ENCODE results near the gene PRICKLE2.

DNA sequence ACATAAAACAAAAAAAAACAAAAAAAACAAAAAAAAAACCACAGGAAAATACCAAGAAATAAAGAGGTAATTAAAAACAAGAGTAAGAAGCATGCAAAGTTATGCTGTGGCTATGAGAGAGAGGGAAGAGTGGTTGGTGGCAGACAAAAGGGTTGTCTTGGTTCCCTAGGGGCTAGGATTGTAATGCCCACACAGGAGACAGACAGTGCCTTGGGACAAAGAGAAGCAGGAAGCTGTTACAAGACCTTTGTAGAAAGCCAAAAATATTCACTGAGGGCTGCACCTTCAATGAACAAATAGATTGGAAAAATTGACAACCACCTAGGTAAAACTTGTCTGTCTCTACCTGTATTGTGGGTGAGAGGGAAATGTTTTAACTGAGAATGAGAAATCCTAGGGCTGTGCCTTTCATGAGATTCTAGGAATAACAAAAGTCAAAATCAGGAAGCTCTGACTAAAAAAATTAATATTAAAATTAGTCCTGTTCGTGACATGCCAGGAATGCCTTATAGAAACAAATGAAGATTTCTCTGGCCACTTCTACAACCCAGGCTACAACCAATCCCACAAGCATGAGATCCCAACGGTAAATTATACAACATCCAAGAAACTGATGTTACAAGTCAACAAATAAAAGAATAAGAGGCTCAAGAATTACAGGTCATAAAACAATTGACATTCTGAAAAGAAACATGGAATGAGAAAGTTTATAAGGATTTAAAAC lies 45.0 kb upstream of the PRICKLE2 start:
- TF ChIP-seq, protein P1, sequence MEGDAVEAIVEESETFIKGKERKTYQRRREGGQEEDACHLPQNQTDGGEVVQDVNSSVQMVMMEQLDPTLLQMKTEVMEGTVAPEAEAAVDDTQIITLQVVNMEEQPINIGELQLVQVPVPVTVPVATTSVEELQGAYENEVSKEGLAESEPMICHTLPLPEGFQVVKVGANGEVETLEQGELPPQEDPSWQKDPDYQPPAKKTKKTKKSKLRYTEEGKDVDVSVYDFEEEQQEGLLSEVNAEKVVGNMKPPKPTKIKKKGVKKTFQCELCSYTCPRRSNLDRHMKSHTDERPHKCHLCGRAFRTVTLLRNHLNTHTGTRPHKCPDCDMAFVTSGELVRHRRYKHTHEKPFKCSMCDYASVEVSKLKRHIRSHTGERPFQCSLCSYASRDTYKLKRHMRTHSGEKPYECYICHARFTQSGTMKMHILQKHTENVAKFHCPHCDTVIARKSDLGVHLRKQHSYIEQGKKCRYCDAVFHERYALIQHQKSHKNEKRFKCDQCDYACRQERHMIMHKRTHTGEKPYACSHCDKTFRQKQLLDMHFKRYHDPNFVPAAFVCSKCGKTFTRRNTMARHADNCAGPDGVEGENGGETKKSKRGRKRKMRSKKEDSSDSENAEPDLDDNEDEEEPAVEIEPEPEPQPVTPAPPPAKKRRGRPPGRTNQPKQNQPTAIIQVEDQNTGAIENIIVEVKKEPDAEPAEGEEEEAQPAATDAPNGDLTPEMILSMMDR (IDR thresholded peaks at IDR 0.05), result no peak
- TF ChIP-seq ZFX (IDR thresholded peaks at IDR 0.05; ENCODE audit: borderline replicate concordance), result no peak
